ENCODE measurements around the gene SSRP1.

DNA sequence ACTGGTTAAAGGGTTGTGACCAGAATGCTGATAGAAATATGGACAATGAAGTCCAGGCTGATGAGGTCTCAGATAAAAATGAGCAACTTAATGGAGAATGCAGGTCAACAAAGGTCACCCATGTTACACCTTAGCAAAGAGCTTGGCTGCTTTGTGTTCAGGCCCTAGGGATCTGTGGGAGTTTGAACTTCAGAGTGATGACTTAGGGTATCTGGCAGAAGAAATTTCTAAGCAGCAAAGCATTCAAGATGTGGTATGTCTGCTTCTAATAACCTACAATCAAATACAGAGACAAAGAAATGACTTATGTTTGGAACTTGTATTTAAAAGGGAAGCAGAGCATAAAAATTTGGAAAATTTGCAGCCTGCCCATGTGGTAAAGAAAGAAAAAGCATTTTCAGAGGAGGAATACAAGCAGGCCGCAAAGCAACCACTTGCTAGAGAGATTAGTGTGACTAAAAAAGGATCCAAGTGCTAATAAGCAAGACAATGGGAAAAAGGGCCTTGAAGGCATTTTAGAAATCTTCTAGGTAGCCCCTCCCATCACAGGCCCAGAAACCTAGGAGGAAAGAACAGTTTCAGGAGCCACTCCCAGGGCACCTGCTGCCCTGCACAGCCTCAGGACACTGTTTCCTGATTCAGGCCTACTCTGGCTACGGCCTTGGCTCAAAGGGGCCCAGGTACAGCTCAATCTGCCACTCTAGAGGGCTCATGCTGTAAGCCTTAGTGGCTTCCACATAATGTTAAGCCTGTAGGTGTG lies 52.3 kb downstream of the SSRP1 start:
- TF ChIP-seq YY1 (IDR thresholded peaks at IDR 0.05; ENCODE audit: insufficient read depth, insufficient read length) = no peak
- no peak for TF ChIP-seq ZNF274 (IDR thresholded peaks at IDR 0.05; ENCODE audit: low read depth, low read length)
- TF ChIP-seq SUZ12 (IDR thresholded peaks at IDR 0.05; ENCODE audit: extremely low read depth, insufficient read depth, insufficient read length) = no peak
